GM12872 (cell line): ENCODE measurements around the gene PTBP2.

Experiments used
- TF ChIP-seq, protein P1 (sequence below): IDR thresholded peaks from 3 replicates; pipeline ENCODE4 v1.5.1; 2011; ENCODE audit warnings: low read depth, mild to moderate bottlenecking, low read length, moderate library complexity; ENCODE audit not compliant: insufficient read depth

PTBP2 gene

DNA sequence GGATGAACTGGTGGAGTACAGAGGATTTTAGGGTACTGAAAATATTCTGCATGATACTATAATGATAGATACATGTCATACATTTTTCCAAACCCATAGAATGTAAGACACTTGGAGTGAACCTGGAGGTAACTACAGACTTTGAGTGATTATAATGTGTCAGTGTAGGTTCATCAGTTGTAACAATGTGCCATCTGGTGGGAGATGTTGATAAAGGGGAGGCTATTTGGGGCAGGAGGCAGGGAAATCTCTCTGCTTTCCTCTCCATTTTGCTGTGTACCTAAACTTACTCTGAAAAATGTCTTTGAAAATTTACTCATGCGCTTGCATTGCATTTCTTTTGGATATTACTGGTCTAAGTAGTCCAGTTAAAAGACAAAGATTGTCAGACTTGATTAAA, 35.2 kb downstream of the PTBP2 start:
- TF ChIP-seq, protein P1, sequence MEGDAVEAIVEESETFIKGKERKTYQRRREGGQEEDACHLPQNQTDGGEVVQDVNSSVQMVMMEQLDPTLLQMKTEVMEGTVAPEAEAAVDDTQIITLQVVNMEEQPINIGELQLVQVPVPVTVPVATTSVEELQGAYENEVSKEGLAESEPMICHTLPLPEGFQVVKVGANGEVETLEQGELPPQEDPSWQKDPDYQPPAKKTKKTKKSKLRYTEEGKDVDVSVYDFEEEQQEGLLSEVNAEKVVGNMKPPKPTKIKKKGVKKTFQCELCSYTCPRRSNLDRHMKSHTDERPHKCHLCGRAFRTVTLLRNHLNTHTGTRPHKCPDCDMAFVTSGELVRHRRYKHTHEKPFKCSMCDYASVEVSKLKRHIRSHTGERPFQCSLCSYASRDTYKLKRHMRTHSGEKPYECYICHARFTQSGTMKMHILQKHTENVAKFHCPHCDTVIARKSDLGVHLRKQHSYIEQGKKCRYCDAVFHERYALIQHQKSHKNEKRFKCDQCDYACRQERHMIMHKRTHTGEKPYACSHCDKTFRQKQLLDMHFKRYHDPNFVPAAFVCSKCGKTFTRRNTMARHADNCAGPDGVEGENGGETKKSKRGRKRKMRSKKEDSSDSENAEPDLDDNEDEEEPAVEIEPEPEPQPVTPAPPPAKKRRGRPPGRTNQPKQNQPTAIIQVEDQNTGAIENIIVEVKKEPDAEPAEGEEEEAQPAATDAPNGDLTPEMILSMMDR = no peak

DNA sequence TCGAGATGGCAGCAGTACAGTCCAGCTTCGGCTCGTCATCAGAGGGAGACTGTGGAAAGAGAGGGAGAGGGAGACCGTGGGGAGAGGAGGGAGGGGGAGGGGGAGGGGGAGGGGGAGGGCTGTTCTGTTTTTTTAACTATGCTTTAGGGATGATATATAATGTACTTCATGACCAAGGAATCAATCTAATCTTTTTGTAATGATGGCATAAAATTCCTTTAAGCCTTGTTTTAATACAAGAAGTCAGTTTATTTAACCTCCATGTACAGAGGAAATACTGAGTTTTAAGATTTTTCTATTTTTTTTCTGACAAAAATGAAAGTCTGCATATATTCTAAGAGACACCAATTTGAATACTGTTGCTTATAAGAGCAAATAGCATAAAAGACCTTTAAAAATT, 41.9 kb downstream of the PTBP2 start:
- TF ChIP-seq, protein P1 = no peak

DNA sequence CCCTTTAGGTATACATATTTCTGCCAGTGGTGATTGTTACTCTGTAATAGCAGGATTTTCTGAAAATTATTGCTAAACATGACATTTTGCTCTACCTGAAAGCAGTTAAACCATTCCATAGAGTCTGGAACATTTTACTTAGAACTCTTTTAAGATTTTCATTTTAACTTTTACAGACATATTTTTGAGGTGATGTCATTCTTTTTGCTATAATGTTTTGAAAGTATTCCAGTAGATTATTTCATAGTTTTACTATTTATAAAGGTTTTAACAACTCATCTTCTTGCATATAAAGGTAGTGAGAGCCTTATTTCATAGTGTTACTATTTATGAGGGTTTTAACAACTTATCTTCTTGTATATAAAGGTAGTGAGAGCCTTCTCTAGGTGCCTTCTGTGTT, 42.9 kb downstream of the PTBP2 start:
- TF ChIP-seq, protein P1 = no peak

DNA sequence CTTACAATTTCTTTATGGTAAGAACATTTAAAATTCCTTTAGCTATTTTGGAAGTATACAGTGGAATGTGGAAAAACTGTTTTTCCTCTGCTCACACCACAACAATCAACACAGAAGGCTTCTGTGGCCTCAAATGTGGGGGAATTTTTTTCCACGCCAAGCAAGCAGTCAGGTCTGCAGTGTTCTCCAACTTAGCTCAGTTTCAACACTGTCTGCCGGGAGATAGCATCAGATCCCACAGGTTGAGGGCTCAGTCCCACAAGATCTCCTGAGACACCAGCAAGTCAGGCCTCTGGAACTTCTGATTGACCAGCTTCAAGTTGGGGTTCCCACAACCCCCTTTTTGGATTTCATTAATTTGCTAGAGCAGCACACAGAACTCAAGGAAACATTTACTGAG, 50.3 kb downstream of the PTBP2 start:
- TF ChIP-seq, protein P1 = no peak

DNA sequence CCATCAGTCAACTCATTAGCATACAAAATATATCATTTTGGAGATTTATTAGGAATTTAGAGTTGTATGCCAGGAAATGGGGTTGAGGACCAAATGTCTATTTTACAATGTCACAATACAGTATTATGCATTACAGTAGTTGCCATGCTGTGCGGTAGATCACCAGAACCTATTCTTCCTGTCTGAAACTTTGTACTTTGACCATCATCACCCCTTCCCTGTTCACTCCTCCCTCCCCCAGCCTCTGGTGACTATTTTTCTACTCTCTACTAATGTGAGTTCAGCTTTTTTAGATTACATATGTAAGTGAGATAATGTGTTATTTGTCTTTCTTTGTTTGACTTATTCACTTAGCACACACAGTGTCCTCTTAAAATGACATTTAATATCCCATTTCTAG, 50.8 kb downstream of the PTBP2 start:
- TF ChIP-seq, protein P1 = no peak

DNA sequence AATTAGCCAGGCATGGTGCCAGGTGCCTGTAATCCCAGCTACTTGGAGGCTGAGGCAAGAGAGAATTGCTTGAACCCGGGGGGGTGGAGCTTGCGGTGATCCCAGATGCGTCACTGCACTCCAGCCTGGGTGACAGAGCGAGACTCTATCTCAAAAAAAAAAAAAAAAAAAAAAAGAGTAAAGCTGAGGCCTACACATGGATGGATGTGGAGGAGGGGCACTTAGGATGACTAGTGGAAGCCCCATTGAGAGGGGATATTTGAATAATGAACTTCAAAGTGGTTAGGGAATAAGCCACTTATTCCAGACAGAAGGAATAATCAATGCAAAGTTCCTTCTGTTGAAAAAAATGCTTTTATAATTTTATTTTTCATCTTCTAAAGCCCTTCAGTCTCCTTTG, 51.4 kb downstream of the PTBP2 start:
- TF ChIP-seq, protein P1 = no peak

DNA sequence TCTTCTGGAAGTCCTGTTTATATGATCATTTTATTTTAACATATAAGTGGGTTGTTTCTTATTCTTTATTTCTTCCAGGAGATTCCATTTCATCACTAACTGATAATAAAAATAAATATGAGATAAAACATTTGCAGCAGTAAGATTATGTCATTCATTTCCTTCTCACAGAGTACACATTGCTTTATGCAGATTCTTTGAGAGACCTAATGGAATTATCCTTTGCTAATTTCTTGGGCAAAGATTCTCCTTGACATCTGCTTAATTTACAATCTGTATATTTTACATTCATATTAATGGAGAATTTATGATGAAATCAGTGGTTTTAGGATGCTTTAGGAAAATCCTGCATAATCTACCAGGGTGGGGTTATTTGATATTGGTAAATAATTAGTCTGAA, 60.6 kb downstream of the PTBP2 start:
- TF ChIP-seq, protein P1 = no peak

DNA sequence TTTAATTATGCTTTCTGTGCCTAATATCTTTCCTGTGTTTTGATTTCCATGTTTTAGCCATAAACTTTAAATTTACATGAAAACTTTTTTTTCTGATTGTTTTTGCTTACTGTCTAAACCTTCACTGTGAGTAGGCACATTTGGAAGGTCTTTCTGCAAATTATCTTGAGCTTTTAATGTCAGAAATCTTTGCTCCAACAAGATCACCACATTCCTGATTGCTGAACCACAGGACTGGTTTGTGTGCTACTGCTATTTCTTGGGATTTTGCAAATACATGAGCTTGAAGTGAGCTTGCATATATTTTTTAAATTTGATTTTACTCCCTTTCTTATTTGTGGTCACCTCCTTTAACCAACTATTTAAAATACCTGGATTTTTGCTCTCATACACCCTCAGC, 61.3 kb downstream of the PTBP2 start:
- TF ChIP-seq, protein P1 = no peak
